ENCODE measurements around the gene ZNF423.

DNA sequence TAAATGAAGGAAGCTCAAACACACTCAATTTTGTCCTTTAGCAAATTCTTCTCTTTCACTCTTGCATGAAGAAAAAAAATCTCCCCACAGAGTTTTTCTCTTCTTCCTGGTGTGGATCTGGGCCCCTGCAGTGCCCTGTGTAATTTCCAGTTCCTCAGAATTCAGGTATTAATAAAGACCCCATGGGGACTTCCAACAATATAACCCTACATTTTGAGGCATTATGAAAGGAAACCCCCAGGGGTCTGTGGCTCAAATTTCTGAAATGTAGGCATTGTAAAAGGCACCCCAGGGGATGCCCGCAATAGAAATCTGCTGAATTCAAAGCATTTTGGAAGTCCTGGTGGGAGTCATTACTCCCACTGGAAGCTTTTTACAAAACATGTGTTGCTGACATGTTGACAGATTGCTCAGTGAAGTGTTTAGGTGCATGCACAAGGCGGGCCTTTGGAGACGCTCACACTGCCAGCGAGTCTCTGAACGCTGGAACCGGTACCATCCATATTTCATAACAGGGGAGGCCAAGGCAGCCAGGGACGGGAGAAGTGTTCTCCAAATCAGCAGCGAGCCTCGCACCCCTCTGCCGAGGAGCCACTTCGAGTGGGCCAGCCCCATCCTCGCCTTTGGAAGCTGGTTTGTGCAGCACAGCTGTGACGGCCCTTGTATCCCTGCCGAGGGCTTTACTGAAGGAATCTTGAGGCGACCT lies 154.0 kb downstream of the ZNF423 start:
- TF ChIP-seq, protein P1, sequence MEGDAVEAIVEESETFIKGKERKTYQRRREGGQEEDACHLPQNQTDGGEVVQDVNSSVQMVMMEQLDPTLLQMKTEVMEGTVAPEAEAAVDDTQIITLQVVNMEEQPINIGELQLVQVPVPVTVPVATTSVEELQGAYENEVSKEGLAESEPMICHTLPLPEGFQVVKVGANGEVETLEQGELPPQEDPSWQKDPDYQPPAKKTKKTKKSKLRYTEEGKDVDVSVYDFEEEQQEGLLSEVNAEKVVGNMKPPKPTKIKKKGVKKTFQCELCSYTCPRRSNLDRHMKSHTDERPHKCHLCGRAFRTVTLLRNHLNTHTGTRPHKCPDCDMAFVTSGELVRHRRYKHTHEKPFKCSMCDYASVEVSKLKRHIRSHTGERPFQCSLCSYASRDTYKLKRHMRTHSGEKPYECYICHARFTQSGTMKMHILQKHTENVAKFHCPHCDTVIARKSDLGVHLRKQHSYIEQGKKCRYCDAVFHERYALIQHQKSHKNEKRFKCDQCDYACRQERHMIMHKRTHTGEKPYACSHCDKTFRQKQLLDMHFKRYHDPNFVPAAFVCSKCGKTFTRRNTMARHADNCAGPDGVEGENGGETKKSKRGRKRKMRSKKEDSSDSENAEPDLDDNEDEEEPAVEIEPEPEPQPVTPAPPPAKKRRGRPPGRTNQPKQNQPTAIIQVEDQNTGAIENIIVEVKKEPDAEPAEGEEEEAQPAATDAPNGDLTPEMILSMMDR (conservative IDR thresholded peaks at IDR 0.05 in 1 of 2, IDR thresholded peaks at IDR 0.05 in 1 of 2; ENCODE audit: extremely low read depth in 1 of 2, insufficient read depth in 1 of 2, low read depth in 1 of 2, low read length in 2 of 2) = no peak
- TF ChIP-seq EZH2 (IDR thresholded peaks at IDR 0.05; ENCODE audit: borderline replicate concordance, low read length) = no peak
